Measurements from ENCODE around the gene TRMT61A. TPM values are rescaled to one million over a fixed set of nuclear protein-coding genes. Genes with fewer than 3 reads are reported as not detected.
"Not testable (repeated sequence)": the region's sequence is repeated elsewhere in the genome, so short reads cannot be mapped to it uniquely, and the experiment has no call there.

Gene TRMT61A
- total RNA-seq, 1 donor from 2014 or later: 10.0 TPM

- no peaks in the 10 kb centered on the region for H3K36me3 Mint-ChIP-seq (ENCODE audit: low read depth)
- H3K27ac Mint-ChIP-seq (ENCODE audit: unreplicated experiment): no peak overlapping the region
- H3K27me3 Mint-ChIP-seq (ENCODE audit: low read depth): no peaks in the 10 kb centered on the region
- DNase-seq (ENCODE audit: low spot score): peak; percentile 79
- H3K4me1 Mint-ChIP-seq (ENCODE audit: low read depth): peaks cover 41% of the 10 kb centered on the region
- H3K4me3 Mint-ChIP-seq (ENCODE audit: unreplicated experiment): peak overlapping the region; percentile 69
- no peak for TF ChIP-seq CTCF (IDR thresholded peaks at IDR 0.05)
- H3K9me3 Mint-ChIP-seq (ENCODE audit: low read depth): no peaks in the 10 kb centered on the region
Observed at GRCh38 chr14:103521951-103522563, 6.9 kb upstream of the TRMT61A start.

- no peaks in the 10 kb centered on the region for H3K36me3 Mint-ChIP-seq (ENCODE audit: low read depth)
- H3K4me1 Mint-ChIP-seq (ENCODE audit: low read depth): peaks cover 40% of the 10 kb centered on the region
- H3K27ac Mint-ChIP-seq (ENCODE audit: unreplicated experiment): no peak within 1 kb of the TSS
- H3K4me3 Mint-ChIP-seq (ENCODE audit: unreplicated experiment): peak within 1 kb of the TSS; percentile 69
- DNase-seq (ENCODE audit: low spot score): no peak
- H3K27me3 Mint-ChIP-seq (ENCODE audit: low read depth): no peaks in the 10 kb centered on the region
- H3K9me3 Mint-ChIP-seq (ENCODE audit: low read depth): no peaks in the 10 kb centered on the region
- TF ChIP-seq CTCF (IDR thresholded peaks at IDR 0.05): no peak
Observed at GRCh38 chr14:103522649-103523574, 6.1 kb upstream of the TRMT61A start, which contains the start of gene CKB. Gene CKB, minus strand, starts transcription at chr14:103522830. Its CDS starts 337 bp downstream, at chr14:103522493.

GRCh38 chr14:103523575-103523954 lies 5.4 kb upstream of the TRMT61A start:
- Mint-ChIP-seq H3K27me3 (ENCODE audit: low read depth) (no peaks in the 10 kb centered on the region), H3K27ac (ENCODE audit: unreplicated experiment) (no peak overlapping the region), H3K36me3 (ENCODE audit: low read depth) (no peaks in the 10 kb centered on the region), H3K4me3 (ENCODE audit: unreplicated experiment) (peak overlapping the region; percentile 41), H3K4me1 (ENCODE audit: low read depth) (peaks cover 40% of the 10 kb centered on the region), H3K9me3 (ENCODE audit: low read depth) (no peaks in the 10 kb centered on the region)
- no peak for TF ChIP-seq CTCF (IDR thresholded peaks at IDR 0.05)
- DNase-seq (ENCODE audit: low spot score): no peak

GRCh38 chr14:103524002-103524935 lies 4.7 kb upstream of the TRMT61A start:
- Mint-ChIP-seq H3K4me1 (ENCODE audit: low read depth) (peaks cover 38% of the 10 kb centered on the region), H3K27me3 (ENCODE audit: low read depth) (no peaks in the 10 kb centered on the region), H3K27ac (ENCODE audit: unreplicated experiment) (peak overlapping the region; percentile 43), H3K4me3 (ENCODE audit: unreplicated experiment) (no peak overlapping the region), H3K36me3 (ENCODE audit: low read depth) (no peaks in the 10 kb centered on the region), H3K9me3 (ENCODE audit: low read depth) (no peaks in the 10 kb centered on the region)
- DNase-seq (ENCODE audit: low spot score): no peak
- TF ChIP-seq CTCF (IDR thresholded peaks at IDR 0.05): peak; percentile 11

GRCh38 chr14:103525430-103526246 lies 3.4 kb upstream of the TRMT61A start:
- not testable (repeated sequence) for H3K27me3 Mint-ChIP-seq (ENCODE audit: low read depth); H3K36me3 Mint-ChIP-seq (ENCODE audit: low read depth); H3K4me3 Mint-ChIP-seq (ENCODE audit: unreplicated experiment); DNase-seq (ENCODE audit: low spot score); H3K9me3 Mint-ChIP-seq (ENCODE audit: low read depth)
- peaks cover 43% of the 10 kb centered on the region for H3K4me1 Mint-ChIP-seq (ENCODE audit: low read depth)
- peak overlapping the region; percentile 38 for H3K27ac Mint-ChIP-seq (ENCODE audit: unreplicated experiment)

Data from chondrocyte (in vitro differentiated cells).